GM21367 (cell line): ENCODE measurements around the gene ZNF512B.
"Not testable (repeated sequence)": the region's sequence is repeated elsewhere in the genome, so short reads cannot be mapped to it uniquely, and the experiment has no call there.

Source experiments
- ATAC-seq: cut with Tn5 transposase; IDR thresholded peaks from one replicate; pipeline ENCODE4 v1.9.1; 2021; ENCODE audit not compliant: unreplicated experiment

ZNF512B gene

DNA sequence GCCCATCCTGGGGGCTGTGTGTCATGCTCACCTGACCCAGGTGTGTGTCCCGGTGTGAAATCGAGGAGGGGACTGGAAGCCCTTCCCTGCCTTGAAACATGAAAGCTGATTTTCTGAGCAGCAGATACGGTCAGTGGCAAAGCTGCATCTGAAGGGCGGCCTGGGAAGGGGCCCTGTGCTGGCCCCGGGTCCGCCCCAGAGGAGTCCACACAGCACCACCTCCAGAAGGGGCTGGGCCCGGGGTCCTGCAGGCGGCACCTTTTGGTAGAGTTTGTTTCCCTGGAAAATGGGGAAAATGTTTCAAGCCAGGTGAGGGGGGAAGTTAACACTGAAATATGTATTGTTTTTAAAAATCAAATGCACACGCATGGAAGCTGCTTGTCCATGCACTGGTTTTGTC, 34.3 kb downstream of the ZNF512B start:
- ATAC-seq, result no peak

DNA sequence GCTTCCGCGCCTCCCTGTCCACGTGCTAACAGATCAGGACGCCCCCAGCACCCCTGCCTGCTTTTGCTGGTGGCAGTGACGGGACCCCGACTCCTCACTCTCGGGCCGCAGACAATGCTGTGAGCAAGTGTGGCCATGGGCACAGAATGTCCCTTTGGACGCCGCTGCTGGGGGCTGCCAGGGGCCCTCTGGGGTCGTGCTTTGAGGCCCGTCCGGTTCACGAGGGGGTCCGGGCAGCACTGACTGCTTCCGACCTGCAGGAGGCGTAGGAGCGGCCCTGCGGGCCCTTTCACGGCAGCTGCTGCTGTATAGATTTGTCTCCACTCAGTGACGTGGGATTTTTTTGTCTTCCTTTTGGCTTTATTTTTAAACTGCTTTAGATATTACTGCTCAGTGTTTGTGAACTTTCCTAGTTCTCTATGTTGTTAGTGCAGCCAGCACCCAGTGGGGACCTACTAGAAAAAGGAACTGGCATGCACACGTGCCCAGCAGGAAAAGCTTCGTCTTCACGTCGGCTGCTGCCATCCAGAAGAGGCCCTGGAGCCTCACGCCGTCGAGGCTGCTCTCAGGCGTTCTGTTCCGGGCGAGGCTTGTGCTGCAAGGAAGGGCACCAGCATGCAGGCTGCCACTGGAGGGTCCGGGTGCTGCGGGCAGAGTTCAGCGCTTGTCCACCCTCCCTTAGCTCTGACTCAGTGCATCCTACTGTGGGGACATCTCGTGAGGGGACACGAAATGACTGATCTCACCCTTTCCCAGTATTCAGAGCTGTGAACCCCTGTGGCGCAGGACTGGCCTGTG, 35.3 kb downstream of the ZNF512B start:
- ATAC-seq, result no peak

DNA sequence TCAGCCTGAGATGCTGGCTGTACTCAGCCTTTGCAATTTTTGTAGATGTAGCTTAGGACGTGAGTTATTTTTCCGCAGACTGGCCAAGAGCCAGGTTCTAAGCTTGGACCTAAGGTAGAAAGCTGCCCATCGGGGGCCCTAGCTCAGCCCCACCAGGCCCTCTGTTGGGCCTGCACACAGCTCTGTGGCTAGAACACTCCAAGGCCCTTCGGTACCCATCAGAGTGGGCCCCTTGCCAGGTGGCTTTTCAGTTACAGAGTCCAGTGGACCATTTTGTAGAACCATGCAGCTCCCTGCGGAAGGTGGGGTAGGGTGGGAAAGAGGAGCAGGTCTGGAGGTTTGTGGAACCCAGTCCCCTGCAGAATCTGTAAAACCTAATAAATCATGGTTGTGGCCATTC, 36.1 kb downstream of the ZNF512B start:
- ATAC-seq, result no peak

DNA sequence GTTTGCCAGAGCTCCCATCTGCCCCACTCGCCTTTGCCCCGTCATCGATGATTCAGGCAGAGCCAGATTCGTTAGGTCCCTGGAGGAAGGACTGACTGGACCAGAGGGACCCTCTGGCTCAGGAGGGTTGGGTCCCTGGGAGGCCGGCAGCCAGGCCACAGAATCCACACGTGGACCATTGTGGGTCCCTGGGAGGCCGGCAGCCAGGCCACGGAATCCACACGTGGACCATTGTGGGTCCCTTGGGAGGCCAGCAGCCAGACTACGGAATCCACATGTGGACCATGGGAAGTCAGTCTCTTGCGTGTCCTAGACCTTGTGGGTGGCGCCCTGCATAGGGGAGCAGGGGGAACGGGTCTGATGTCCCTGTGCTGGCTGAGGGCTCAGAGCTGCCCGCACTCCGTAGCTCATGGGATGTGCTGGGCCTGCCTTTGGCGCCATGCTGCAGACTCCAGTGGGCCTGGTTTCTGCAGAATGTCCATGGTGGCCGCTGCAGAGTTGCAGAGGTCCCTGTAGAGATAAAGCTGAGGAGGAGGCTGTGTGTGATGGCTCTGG, 37.0 kb downstream of the ZNF512B start:
- no peak for ATAC-seq

DNA sequence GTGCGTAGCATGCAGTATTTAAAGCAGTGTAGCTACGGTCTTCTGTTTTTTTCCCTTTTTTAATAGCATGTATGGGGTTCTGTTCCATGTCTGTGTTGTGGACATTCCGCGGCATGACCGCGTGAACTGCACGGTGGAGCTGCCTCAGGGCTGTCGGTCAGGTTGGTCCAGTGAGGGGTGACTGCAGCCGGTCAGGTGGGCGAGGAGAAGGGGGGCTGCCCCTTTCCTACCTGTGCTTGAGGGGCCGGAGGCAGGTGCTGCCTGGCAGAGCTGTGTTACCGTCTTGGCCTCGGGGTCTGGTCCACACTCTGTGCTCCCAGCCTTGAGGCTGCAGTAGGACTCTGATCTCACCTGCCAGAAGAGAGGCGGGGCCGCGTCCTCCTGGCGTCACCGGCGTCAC, 38.0 kb downstream of the ZNF512B start:
- no peak for ATAC-seq

DNA sequence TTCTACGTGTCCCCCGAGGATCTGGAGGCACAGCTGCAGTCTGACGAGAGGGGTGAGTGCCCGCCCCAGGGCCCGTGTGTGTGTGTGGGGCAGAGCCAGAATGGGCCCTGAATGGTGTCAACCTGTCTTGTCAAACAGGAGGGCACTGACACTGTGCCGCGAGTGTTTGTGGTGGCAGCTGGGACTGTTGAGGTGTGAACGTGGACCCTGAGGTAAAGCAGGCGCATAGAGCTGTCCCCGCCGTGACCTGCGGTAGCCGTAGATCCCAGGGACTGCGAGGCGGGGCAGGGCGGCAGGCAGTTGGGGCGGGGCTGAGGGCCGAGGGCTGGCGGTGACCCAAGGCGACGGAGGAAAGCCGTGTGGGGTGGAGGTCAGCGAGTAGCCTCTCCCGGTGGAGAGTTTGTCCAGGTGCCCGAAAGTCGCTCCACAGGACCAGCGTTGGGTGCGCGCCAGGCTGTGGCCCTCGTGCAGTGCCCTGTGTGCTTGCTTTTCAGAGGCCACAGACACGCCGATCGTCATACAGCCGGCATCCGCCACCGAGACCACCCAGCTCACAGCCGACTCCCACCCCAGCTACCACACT, 38.7 kb downstream of the ZNF512B start:
- no peak for ATAC-seq

DNA sequence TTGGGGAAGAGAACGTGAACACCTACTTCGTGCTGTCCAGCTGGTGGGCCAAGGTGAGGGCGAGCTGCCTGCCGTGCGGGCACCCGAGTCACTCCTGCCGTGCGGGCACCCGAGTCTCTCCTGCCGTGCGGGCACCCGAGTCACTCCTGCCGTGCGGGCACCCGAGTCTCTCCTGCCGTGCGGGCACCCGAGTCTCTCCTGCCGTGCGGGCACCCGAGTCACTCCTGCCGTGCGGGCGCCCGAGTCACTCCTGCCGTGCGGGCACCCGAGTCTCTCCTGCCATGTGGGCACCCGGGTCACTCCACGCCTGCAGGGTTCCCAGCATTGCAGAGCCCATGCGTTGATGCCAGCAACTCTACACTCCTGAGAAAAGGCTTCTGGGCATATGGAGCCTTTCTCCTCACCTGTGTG, 40.3 kb downstream of the ZNF512B start:
- not testable (repeated sequence) for ATAC-seq

DNA sequence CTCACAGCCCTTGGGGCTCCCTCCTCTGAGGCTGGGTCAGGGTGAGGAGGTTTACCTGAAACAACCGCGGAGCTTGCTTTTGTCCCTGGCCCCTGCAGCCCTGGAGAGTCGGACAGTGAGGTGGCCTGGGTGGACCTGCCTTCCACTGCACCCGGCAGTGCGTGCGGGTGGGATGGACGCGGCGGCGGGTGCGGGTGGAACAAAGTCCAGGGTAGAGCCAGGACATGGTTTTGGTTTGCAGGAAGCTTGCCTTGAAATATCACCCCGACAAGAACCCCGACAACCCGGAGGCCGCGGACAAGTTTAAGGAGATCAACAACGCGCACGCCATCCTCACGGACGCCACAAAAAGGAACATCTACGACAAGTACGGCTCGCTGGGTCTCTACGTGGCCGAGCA, 40.7 kb downstream of the ZNF512B start:
- no peak for ATAC-seq

DNA sequence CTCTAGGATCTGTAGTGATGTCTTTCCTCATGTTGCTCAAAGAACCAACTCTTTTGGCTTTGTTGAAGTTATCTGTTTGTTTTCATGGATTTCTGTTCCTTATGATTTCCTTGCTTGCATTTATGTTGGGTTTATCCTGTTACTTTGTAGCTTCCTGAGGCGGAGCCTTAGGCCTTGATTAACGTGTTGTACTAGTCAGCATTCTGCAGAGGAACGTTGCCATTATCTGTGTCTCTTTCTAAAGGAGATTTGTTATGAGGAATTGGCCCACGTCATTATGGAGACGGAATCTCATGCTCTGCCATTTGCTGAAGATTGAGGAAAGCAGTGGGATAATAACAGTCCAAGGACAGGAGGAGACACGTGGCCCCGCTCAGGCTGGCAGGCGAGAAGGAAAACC, 43.4 kb downstream of the ZNF512B start:
- ATAC-seq, result no peak

DNA sequence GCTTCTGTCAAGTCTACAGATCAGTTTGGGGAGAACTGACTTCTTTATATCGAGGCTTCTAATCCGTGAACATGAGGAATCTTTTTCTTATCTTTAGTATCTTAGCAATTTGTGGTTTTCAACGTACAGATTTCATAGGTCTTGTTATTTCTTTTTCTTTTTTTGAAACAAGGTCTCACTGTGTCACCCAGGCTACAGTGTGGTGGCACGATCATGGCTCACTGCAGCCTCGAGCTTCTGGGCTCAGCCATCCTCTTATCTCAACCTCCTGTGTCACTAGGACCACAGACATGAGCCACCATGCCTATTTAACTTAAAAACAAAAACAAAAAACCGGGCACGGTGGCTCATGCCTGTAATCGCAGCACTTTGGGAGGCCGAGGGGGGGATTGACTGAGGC, 45.5 kb downstream of the ZNF512B start:
- ATAC-seq, result no peak

DNA sequence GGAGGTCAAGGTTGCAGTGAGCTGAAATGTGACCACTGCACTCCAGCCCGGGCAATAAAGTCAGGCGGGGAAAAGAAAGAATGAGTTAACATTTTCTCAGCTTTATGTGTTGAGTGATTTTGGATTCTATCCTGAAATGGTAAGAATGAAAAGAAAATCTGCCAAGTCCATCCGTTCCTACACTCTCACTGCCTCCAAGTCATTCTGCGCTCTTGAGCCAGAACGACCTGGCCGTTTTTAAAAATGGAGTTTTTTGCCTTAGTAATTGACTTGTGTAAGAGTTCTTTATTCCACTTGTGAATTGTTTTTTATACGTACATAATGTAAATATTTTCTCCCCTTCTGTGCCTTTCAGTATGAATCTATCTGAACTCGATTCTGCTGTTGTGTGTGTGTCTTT, 46.1 kb downstream of the ZNF512B start:
- ATAC-seq, result no peak

DNA sequence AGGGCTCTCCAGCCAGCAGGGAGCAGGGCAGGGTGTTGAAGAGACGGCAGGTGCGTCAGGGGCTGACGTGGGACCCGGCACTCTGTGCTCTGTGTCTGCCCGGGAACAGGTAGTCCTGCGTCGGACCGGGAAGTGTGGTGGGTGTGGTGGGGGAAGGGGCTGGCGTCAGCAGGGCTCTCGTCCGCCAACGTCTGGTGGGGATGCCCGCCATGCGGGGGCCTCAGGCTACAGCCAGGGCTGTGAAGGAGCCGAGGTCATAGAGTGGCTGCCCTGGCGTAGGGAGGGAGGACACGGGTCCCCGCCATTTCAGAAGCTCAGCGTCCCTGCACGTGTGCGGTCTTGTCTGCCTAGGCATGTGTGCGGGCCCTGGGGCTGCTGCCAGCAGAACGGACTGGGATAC, 49.5 kb downstream of the ZNF512B start:
- no peak for ATAC-seq

DNA sequence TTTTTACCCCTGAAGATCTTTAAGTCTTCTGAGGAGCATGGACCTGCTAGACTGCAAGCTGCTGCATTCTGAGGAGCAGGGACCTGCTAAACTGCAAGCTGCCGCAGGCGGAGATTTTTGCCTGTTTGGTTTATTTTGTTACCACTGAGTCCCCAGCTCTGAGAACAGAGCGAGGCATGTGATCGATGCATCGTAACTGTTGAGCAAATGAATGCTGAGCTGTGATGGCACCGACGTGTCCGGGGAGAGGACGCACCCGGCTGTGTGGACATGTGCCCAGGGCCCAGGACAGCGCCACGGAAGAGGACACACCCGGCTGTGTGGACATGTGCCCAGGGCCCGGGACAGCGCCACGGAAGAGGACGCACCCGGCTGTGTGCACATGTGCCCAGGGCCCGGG, 50.6 kb downstream of the ZNF512B start:
- no peak for ATAC-seq

DNA sequence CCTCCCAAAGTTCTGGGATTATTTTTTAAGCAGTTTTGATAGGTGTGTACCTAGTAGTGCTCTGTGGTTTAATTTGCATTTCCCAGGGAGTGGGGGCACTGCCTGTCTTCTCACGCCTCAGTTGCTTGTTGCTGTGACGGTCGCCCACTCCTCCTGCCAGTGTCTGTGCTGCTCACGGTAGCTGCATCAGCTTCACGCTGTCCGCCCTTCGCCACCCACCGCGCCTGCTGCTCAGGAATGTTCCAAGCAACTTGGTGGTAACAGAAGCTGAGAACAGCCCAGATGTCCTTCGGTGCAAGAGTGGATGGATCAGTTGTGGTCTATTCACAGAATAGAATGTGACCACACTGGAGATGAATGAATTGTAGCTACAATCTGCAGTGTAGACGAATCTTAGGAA, 51.9 kb downstream of the ZNF512B start:
- ATAC-seq, result no peak

DNA sequence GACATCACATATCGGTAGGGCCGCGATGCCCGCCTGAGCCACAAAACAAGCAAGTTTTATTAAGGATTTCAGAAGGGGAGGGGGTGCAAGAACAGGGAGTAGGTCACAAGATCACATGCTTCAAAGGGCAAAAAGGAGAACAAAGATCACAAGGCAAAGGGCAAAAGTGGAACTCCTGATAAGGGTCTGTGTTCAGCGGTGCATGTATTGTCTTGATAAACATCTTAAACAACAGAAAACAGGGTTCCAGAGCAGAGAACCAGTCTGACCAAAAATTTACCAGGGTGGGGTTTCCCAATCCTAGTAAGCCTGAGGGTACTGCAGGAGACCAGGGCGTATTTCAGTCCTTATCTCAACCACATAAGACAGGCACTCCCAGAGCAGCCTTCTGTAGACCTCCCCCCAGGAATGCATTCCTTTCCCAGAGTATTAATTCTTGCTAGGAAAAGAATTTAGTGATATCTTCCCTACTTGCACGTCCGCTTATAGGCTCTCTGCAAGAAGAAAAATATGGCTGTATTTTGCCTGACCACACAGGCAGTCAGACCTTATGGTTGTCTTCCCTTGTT, 53.3 kb downstream of the ZNF512B start:
- not testable (repeated sequence) for ATAC-seq

DNA sequence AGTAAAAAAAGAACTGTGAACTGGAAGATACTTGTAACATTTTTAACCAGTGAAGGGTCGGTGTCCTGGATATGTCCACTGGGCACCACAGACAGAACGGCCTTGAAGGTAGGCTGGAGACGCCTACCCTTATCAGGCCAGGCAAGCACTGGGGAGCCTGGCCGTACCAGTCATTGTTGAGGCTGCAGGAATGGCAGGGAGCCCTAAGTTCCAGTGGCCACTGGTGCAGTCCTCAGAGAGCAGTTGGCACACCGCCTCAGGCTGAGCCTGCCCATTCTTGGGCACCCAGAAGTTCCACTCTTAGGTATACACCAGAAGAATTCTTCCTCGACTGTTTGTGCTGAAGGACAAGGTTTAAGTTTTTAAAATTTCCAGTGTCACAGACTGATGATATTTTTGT, 54.3 kb downstream of the ZNF512B start:
- ATAC-seq, result no peak

DNA sequence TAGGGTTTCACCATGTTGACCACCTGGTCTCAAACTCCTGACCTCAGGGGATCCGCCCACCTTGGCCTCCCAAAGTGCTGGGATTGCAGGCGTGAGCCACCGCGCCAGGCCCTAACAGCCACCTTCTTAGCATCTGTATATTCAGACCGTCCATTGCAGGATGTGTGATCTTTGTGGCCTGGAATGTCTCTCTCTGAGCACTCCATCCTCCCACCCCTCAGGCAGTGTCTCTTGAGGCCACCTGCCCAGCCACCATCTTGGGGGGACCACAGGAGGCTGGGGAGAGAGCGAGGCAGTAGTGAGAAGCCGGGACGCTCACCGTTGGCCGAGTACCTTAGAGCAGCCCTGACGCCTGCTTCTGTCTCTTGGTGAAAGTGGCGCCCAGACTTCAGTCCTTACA, 56.0 kb downstream of the ZNF512B start:
- no peak for ATAC-seq

DNA sequence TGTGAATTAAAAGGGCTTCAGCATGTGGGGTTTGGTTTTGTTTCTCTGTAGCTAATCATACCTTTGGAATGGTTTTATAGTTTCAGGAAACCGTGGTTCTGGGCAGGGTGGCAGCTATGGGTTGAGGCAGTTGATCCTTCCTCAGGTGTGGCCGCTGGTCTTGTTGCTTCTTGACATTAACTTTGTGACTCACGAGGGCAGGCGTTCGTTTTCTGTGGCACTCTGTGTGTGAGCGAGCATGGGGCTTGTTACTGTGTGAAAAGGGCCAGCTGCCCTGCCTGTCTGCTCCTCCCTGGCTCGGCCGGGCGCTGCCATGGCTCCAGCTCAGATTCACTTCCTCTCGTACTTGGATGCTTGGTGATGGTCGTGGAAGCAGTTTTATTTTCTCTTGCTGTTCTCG, 58.6 kb downstream of the ZNF512B start:
- no peak for ATAC-seq

DNA sequence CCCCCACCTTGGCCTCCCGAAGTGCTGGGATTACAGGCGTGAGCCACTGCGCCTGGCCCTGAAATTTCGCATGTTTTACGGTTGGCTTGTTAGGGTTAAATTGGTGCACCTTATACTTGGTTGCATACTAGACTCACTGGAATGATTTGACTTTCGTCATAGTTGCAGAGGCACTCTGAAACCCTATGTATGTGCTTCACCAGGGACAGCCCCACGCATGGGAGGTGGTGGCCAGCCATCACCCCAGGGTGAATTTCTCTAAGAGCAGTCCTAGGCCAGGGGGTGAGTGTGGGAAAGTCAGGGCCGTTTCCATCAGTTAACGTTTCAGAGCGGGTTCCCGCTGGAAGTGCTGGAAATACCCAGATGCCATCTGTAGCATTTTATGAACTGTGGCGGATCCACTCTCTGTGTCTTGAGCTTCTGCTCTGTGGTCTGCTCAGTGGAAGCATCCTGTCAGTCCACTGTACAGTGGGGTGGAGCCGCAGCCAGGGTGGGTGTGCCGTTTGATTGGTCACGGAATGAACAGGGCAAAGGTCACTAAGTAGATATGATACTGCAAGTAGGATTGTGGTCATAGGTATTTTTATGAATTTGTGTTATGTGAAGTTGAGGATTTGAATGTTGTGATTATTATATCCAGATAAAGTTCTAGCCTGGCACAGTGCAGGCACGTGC, 61.6 kb downstream of the ZNF512B start:
- no peak for ATAC-seq
